UCSD-AML1 (cell line): Measurements from ENCODE around the gene JPH2.

Source experiments
- DNase-seq: peaks from one replicate; lab custom pipeline; 2025; ENCODE audit not compliant: unreplicated experiment; lab: John Stamatoyannopoulos, UW

JPH2 gene

DNA sequence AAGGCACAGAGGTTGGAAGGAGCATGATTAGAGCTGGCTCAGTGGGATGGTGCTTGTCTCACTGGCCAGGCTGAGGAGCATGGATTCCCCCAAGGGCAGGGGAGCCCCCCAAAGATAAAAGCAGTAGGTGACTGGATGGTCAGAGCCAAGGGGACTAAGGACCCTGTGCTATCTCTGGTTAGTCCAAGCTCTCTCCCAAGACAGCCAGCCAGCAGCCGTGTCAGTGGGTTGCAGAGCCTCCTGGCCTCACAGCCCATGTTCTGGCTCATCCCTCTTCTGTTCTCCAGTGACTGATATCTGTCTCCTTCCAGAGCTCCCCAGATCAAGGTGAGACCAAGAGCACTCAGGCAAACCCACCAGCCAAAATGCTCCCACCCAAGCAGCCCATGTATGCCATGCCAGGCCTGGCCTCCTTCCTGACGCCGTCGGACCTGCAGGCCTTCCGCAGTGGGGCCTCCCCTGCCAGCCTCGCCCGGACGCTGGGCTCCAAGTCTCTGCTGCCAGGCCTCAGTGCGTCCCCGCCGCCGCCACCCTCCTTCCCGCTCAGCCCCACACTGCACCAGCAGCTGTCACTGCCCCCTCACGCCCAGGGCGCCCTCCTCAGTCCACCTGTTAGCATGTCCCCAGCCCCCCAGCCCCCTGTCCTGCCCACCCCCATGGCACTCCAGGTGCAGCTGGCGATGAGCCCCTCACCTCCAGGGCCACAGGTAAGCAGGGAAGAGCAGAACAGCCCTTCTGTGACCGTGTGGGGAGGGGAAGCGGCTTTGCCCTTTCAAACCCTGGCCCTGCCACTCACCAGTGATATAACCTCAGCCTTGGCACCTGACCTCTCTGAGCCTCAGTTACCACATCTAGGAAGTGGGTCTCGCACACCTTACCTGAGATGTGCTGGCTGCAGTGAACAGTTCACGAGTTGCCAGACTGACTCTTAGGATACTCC is 121.3 kb downstream of the JPH2 start:
- DNase-seq, result no peak

DNA sequence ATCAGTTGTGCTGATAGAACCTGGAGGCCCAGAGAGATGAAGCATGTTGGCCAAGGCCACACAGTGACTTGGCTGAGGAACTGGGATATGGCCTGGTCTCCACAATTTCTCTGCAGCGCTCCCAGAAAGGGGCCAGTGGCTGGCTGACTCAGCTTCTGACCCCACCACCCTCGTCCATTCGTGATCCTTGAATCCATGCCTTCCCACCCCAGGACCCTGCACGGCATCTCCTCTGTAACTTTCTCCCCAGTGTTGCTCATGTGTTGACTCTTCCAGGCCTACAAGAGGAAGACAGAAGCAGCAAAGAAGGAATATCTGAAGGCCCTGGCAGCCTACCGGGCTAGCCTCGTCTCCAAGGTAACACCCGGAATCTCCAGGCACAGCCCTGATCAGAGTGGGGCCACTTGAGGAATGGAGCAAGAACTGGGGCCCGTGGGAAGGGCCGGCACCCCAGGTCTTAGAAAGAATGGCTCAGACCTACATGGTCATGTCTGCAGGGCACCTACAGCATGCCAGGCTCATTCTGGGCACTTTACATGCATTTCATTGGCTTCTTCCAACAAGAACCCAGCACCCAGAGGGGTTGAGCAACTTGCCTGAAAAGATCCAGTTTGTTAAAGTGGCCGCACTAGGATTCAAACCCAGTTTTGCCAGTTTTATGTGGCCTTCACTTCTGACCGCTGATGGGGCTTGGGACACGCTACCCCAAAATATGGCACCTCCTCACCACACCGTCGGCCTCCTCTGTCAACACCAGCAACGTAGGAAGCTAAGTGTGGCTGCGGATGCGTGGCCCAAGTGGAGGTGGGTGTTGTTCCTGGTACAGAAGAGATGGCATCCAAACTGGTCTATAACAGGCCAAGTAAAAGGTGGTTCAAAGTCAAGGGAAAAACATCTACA is 122.2 kb downstream of the JPH2 start:
- DNase-seq, result no peak
